HG02870 (cell line): ENCODE data around the gene NDUFA8.
"Not testable (repeated sequence)": the region's sequence is repeated elsewhere in the genome, so short reads cannot be mapped to it uniquely, and the experiment has no call there.

ENCODE experiments used
- ATAC-seq: cut with Tn5 transposase; IDR thresholded peaks from one replicate; pipeline ENCODE4 v1.9.1; 2021; ENCODE audit warnings: mild to moderate bottlenecking, moderate library complexity; ENCODE audit not compliant: unreplicated experiment

NDUFA8 gene

DNA sequence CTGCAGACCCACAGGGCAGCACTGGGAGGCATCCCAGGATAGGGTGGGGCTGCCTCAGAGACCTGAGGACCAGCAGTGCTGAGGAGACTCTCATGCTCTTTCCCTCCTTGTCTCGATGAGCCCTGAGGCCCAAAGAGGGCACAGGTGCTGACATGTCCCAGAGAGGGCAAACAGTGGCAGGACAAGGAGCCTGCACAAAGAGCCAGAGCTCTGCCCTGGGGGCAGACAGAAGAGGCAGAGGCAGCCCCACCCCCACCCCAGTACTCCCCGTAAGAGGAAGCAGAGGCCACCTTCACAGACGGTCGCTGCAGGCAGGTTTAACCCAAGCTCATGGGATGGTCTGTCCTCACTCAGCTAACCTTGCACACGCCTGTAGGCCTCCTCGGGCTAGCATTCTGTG lies 37.1 kb downstream of the NDUFA8 start:
- no peak for ATAC-seq

DNA sequence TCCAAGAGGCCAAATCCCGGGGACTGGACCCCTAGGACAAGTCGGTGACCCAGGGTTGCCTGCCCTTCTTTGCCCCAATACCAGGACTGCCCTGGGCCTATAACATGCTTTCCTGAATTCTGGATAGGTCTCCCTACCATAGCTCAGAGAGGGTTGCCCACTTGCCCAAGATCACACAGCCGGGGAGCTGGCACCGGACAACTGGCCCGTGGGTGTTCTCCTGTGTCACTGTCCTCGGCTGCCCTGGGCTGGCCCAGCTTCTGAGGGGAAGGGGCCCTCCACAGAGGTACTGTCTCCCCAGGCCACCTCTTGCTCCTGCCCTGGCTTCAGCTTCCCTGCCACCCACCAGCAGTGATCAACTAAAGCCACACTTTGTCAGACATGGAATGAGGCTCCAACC lies 37.6 kb downstream of the NDUFA8 start:
- ATAC-seq = no peak

DNA sequence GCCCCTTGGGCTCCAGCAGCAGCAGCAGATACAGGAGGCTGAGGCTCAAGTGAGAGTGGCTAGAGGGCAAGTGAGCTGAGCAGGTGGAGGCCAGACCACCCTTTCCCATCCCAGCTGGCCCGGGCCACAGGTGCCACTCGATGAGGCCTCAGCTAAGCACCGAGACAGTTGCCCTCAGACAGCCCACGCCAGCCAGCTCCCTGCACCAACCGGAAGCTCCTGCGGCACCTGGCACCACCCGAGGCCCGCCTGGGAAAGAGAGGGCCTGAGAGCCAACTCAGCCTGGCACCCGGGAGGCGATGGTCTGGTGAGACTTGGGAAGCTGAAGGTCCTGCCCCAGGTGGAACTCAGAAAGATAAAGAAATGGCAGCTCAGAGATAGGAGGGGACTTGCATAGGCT lies 38.2 kb downstream of the NDUFA8 start:
- no peak for ATAC-seq

GRCh38 chr9:122120316-122121071 lies 39.1 kb downstream of the NDUFA8 start:
- no peak for ATAC-seq

DNA sequence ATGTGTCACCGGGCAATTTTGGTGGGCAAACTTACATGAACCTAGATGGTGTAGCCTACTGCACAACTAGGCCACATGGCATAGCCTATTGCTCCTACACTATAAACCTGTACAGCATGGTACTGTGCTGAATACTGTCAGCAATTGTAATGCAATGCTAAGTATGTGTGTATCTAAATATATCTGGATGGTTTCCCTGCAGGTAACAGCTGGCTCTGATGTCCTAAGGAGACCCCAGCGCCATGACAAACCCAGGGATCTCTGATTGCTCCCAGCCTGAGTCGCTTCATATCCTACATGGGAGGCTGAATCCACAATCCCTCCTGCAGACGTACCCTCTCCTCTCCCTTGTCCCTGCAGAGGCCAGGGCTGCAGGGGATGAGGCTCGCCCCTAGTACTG lies 39.9 kb downstream of the NDUFA8 start:
- no peak for ATAC-seq

DNA sequence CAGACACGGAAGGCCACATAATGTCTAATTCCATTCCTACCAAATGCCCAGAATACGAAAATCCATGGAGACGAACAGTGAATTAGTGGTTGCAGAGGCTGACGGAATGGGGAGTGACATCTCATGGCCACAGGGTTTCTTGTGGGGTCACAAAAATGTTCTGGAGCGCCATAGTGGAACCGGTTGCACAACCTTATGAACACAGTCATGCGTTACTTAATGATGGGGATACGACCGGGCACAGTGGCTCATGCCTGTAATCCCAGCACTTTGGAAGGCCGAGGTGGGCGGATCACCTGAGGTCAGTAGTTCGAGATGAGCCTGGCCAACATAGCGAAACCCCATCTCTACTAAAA lies 40.4 kb downstream of the NDUFA8 start:
- ATAC-seq = no peak

DNA sequence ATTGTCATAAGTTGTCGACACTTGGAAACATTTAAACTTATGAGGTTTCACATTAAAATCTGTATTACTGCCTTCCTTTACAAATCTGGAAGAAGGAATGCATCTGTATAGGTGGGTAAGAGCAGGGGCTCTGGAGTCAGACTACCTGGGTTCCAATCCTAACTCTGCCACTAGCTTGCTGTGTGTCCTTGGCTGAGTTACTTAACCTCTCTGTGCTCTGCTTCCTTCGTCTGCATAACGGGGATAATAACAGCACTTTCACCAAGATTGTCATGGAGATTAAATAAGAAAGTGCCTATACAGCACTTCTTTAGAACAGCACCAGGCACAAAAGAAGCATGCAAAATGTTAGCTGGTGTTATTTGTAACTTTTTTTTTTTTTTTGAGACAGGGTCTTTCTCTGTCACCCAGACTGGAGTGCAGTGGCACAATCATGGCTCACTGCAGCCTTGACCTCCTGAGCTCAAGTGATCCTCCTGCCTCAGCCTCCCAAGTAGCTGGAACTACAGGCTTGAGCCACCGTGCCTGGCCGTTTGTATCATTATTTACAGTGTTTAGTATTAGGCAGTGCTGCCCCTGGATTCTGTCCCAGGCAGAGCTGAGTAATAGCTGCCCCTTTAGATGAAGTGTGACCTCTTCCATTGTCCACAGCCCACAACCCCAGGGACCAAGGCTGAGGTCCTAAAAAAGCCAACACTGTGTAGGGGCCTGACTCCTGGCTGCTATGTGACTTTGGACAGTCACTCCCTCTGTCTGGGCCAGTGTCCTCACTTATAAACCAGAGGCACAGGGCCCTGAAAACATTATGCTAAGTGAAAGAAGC lies 41.0 kb downstream of the NDUFA8 start:
- ATAC-seq = no peak

DNA sequence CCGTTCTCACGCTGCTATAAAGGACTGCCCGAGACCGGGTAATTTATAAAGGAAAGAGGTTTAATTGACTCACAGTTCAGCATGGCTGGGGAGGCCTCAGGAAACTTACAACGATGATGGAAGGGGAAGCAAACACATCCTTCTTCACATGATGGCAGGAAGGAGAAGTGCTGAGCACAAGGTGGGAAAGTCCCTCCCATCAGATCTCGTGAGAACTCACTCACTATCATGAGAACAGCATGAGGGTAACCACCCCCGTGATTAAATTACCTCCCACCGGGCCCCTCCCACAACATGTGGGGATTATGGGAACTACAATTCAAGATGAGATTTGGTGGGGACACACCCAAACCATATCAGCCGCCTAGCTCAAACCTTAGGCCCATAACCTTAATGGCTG lies 42.3 kb downstream of the NDUFA8 start:
- not testable (repeated sequence) for ATAC-seq

DNA sequence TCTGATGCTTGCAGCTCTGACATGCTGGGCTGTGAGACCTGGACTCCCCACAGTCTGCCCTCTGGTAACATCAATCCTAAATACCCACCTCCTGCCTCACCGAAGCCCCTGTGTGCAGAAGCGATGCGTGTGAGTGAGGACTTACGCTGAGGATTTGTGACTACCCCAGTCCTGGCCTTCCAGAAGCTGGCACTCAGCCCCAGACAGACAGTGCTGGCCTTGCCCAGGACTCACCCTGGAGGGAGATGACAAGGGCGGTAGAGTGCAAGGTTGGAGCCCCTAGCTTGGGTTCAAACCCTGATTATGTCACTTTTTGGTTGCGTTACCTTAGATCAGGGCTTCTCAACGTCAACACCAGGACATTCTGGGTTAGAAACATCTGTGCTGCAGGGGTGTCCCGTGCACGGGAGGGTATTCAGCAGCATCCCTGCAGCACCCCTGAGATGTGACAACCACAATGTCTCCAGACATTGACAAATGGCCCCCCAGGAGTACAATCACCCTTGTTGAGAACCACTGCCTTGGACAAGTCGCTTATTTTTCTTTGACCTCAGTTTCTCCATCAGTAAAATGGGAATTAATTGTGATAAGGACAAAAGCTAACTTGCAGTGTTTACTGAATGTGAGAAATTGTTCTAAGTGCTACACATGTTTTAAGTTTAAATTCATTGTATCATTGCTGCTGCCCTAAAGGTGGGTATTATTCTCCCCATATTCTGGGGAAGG lies 43.0 kb downstream of the NDUFA8 start:
- no peak for ATAC-seq

DNA sequence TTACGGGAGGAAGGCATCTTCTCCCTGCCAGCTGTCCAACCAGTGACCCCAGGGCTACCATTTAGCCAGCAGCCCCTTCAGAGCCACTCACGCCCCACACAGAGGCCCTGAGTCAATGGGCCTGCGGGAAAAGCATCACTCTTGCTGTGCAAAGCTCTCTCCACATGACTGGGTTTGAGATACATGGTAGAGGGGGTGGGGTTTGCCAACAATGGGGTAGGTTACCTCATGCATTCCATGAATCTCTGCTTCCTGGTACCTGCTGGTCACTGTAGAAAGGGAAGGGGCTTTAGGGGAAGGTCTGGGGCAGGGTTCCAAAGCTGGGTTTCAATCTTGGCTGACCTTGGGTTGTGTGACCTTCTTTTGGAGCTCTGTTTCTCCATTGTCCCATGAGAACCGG lies 43.5 kb downstream of the NDUFA8 start:
- ATAC-seq = no peak

- ATAC-seq = no peak
Measured at GRCh38 chr9:122115176-122116035, 44.2 kb downstream of the NDUFA8 start.

DNA sequence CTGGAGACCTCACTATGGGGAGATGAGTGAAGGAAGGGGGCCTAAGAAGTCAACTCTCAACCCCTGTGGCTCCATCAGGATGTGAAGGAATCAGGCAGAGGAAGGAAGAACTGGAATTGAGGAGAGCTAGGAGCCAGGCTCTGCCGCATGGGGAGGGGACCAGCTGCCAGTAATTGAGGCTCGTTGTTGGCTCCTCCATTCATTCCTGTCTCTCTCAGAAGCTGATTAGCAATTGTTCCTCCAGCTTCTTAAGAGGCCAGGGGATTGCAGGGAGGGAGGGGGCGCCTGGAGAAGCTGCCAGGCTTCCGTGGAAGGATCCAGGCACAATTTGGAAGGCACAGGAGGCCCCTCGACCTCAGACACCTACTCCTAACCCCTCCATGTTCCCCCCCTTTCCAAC lies 46.0 kb downstream of the NDUFA8 start:
- ATAC-seq = no peak

DNA sequence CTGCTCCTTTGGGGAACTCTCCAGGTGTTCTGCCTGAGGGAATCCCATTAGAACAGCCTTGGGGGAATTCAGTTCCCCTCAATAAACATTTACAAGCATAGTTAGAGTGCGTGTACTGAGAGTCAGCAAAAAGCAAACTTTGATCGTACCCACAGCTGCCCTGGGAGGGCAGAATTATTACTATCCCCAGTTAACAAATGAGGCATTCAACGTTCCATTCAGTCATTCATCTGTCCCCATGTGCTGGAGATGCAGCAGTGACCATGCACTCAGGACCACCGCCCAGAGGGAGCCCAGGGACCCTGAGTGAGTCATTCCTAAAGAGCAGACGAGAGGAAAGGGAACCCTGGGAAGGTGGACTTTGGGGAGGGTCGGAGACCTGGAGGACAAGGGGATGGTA lies 47.3 kb downstream of the NDUFA8 start:
- no peak for ATAC-seq

DNA sequence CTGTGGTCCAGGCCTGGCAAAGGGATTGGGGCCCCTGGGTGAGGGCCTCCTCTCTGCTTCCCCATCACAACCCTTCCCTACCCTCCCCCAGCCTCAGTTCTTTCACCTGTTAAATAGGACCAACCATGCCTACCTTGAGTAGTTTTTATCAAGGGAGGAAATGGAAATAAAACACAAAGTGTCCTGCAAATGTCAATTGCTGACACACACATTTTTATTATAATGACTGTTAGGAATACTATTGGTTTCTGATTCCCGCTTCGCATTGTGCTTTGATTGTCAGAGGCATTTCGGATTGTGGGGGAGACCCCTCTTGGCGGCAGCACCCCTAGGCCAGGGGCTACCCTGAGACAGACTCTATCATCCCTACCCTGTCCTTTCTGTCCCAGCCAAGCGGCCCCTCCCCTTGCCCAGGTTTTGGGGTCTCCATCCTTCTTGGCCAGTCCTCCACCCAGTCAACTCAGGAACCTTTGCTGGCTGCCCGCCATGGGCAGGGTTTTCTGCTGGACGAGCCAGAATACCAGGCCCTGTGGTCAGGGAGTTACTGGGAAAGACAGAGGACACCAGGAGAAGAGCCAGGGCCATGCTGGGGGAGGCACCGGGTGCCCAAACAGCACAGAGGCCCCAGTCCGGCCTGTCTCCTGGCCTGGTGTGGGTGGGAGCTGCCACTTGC lies 48.0 kb downstream of the NDUFA8 start:
- no peak for ATAC-seq

DNA sequence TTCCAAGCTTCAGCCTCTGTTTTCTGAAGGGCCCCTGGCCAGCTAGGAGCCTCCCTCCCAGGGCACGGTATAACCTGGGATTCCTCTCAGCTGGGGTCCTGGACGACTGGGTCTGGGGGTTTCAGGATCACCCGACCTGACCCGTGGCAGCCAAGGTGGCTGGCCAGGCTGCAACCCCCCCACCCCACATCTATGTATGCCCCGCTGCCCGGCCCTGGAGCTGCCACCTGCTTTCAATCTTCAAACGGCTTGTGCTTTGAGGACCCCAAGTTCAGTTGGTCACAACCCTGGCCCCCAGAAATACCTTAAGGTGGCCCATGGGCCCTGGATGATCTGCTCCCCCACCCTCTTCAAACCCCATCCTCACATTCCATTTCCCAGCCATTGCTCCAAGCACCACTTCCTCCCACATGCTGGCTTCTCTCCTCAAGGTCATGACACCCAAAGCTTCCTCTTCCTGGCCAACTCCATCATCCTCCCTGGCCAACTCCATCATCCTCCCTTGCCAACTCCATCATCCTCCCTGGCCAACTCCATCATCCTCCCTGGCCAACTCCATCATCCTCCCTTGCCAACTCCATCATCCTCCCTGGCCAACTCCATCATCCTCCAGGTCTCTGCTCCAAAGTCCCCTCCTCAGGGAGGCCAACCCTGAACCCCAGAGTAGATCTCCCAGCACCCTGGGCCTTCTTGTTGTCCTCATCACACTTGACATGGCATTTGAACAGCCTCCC lies 49.3 kb downstream of the NDUFA8 start:
- no peak for ATAC-seq

GRCh38 chr9:122109035-122109813 lies 50.4 kb downstream of the NDUFA8 start:
- no peak for ATAC-seq

DNA sequence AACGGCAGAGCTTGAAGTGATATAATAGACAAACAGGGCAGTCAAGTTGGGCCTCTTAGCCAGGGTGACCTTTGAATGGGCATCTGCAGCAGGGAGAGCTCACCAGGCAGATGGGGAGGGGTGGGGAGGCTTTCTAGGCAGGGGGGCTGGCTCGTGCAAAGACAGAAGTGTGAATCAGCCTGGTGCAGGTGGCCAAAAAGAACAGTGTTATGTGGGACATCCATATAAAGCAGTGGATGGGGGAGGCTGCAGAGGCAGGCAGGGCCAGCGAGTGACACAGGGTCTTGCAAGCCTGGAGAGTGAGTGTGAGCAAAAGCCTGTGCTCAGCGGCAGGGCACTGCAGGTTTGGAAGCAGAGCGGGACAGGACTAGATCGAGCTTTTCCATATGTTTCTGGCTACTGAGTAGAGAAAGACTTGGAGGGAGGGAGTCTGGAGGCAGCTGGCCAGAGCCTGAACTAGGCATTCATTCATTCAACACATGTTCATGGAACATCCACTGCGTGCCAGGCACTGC lies 52.2 kb downstream of the NDUFA8 start:
- no peak for ATAC-seq

DNA sequence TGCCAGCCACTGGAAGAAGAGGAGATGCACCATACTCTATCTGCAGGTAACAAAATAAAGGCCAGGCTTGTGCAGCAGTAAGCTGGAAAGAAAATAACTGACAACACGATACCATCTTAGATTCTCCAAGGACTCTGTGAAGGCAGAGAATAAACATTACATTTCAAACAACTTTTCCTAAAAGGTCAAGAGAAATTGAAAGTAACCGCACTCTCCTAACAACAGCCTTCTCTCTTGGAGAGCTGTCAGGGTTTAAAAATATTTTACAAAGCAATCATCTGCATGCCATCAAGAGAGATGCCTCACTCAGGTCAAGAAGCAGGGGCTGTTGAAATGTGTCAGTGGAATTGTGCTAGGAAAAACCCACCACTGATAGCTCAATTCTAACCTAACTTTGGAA lies 53.0 kb downstream of the NDUFA8 start:
- ATAC-seq = no peak

- no peak for ATAC-seq
Measured at GRCh38 chr9:122103985-122104384, 55.6 kb downstream of the NDUFA8 start.
